HG03039 (cell line): Measurements from ENCODE around the gene CPVL.

Source experiments
- ATAC-seq: cut with Tn5 transposase; IDR thresholded peaks from one replicate; pipeline ENCODE4 v1.9.1; 2021; ENCODE audit warnings: mild to moderate bottlenecking, moderate library complexity; ENCODE audit not compliant: unreplicated experiment

The CPVL gene

DNA sequence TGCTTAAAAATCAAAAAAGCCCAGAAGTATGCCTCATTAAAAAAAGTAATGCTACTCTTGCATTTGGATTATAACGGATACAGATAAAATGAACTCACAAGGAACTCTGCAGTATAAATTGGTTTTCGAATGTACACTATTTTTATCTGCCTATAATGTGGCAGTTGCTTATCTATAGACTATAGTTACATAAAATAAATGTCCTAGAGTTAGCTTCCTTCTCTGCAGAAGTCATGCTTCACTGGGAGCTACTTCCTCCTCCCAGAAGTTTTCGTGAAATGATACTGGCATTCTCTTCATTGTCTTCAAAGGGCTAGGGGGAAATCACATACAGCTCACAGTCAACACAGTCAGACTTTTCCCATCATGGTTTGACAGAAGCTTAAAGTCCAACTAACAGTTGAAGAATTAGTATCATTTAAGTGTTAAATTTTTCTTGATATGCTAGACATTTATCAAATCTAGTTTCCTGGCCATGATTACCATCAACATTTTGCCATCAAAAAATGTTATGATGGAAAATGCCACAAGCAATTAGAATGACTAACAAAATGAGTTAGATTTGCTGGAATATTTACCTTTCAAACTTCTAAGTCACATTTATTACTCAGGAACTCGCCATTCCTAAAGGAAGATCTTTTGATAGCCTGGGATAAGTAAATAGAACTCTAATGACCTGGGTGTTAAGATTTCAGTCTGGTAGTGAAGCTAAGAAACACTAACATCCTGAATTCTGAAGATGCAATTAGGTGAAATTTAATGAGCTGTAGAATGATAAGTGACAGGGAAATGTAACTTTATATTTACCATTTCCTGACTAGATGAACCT lies 100.9 kb downstream of the CPVL start:
- ATAC-seq = no peak

DNA sequence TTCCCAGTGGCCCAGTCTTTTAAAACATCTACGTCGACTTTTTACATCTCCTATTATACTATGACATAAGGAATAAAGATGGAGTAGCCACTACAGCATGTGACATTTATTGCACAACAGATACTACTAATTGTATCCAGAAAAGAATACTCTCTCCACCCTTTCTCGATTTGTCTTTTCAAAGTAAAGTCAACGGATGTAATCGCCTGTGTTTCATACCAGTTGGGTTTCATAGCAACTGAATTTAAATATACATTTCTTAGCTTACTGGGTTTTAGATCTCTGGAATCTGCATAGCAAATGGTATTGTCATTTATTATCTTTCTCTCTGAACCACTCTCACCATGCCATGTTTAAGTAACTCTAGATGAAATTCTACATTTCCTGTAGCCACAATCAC lies 101.8 kb downstream of the CPVL start:
- no peak for ATAC-seq

DNA sequence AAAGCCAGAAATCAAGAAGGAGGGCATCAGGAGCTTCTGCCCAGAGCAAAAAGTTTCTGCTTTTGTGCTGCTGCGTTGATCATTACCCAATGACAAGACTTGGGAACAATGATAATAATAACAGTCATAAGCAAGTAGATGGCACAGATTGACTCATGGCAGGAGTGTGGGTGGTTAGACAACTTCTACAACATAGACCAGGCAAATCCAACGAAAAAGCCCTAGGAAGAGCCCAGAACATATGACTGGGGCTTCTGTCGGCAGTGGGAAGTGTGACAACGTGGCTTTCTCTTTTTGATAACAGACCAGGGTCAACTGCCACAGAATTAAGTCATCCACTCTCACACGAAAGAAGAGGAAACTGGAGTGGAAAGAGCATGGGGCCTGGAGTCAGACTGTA lies 102.8 kb downstream of the CPVL start:
- ATAC-seq = no peak

DNA sequence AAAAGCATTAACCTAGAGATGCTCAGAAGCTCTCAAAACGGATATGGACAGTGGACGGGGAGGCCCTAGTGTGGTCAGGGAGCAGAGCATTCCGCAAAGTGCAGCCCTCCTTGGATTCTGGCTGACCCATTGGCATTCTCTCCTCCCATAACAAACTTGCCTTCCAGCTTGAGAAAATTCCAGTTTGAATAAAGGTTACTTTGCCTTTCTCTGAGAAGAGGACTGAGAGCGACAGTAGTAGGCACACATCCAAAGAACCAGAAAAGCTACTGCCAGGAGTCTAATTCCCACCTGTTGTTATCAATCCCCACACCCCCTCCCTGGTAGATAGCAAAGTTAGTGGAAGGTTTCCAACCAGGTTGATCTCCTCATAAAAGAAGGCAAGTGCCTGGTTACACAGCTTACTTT lies 103.5 kb downstream of the CPVL start:
- no peak for ATAC-seq

- ATAC-seq = no peak
These were observed 104.3 kb downstream of the CPVL start for GRCh38 chr7:29041991-29042390.

- no peak for ATAC-seq
These were observed 105.8 kb downstream of the CPVL start for GRCh38 chr7:29040579-29040925.

- ATAC-seq = no peak
These were observed 106.3 kb downstream of the CPVL start for GRCh38 chr7:29039821-29040578.

GRCh38 chr7:29038463-29038862 lies 107.9 kb downstream of the CPVL start:
- no peak for ATAC-seq

- ATAC-seq = no peak
These were observed 111.1 kb downstream of the CPVL start for GRCh38 chr7:29035044-29035740.

DNA sequence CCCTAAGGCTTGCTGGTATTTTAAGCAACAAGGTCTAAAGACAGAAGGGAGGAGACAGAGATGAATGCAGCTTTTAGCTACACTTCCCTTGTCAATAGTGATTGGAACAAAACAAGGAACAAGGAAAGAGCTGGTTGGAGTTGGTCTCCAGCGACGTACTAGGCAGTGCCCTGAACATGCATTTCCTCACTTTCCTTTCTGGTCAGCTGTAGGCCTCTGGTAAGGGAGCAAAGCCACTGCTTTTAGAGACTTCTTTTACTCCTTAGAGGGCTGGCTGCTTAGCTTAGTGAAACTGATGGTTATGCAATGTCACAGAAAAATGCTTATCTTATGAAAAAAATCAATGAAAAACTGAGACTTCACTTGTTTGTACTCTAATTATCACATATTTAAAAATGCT lies 112.8 kb downstream of the CPVL start:
- no peak for ATAC-seq

- no peak for ATAC-seq
These were observed 114.2 kb downstream of the CPVL start for GRCh38 chr7:29032146-29032545.

DNA sequence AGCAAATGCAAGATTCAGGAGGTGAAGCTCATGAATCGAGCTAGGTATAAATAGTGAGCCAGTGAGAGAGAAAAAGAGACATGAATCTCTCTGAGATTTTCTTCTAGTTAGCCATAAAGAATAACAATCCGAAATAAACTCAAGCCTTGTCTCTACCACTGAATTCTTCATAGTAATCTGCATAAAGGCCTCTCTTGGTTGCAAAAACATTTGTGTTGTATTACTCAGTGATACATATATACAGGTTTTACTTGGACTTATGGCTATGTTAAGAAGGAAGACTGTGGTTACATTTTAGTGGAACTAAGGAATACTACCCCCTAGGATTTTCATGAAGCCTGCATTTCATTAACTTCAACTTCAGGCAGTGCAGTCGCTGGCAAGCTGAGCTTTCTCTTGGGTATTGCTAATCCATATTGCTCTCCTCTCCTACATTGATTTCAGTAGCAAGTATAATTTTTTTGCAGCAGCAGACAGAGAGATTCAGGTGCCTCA lies 115.5 kb downstream of the CPVL start:
- ATAC-seq = no peak

GRCh38 chr7:29022291-29022988 lies 123.9 kb downstream of the CPVL start:
- no peak for ATAC-seq

- no peak for ATAC-seq
These were observed 126.4 kb downstream of the CPVL start for GRCh38 chr7:29019896-29020295.

DNA sequence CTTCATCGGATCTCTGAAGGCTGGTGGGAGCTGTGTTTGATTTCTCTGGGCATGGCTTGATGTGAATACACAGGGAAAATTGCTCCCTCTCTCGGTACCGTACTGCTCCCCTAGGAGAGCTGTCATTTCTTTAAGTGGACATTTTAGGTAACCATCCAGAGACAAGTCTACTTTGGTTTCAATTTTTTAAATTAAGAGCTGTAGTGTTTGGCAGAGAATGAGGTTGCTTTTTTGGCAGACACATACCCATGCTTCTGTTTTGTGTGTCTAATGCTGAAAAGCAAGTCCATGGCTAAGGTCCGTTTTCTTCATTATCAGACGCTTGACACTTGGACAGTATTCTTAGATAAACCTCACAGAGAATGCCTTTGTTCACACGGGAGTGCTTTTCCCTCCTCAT lies 127.0 kb downstream of the CPVL start:
- no peak for ATAC-seq

- no peak for ATAC-seq
These were observed 128.6 kb downstream of the CPVL start for GRCh38 chr7:29017713-29018112.

DNA sequence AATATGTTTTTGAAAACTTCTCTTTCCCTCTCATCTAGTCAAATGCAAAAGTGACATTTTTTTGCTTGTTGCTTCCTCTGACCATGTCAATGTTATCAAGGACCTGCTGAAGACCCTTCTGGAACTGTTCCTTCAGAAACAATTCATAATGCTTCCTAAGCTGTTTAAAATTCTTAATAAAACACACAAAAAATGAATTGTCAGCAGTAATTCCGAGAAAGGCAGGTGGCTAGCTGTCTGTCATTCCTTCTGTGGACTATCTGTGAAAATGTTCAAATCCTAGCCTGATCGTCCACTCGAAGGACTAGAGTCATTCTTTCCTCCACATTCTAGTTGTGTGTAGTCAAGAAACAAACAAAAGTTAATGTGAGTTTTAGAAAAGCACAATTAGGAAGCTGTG lies 131.6 kb downstream of the CPVL start:
- no peak for ATAC-seq

DNA sequence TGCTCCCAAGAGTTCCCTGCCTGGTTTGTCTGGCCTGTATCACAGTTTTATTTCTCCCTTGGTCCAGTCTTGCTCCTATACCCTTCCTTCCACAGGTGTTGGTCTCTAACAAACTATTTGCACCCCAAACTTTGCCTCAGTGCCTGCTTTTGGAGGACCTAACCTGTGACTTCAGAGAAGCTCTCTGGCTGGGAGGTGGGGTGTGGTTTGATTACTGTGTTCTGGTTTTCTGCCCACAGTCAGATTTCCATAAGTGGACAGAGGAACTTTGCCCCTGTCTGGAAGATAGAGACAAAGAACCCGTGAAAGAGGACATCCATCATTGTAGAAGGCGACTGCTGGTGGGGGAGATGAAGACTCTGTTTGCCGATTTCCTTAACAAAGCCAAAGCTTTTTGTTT lies 132.4 kb downstream of the CPVL start:
- ATAC-seq = no peak

GRCh38 chr7:29013082-29013695 lies 133.1 kb downstream of the CPVL start:
- no peak for ATAC-seq

GRCh38 chr7:29009947-29010346 lies 136.4 kb downstream of the CPVL start:
- no peak for ATAC-seq

- ATAC-seq = no peak
These were observed 137.7 kb downstream of the CPVL start for GRCh38 chr7:29008590-29008989.
